CD4-positive, alpha-beta T cell (primary cell): Measurements from ENCODE around the gene TAS1R3. TPM values are rescaled to one million over a fixed set of nuclear protein-coding genes. Genes with fewer than 3 reads are reported as not detected.

ENCODE experiments used
- ATAC-seq: fragments of 200-7000 bp; cut with Tn5 transposase; one replicate; pipeline ENCODE4 v1.10.0; 2022; ENCODE audit warnings: mild to moderate bottlenecking; ENCODE audit not compliant: poor library complexity
- CTCF ChIA-PET: fragments of 350-600 bp; sonication (Branson Sonifier 250); formaldehyde crosslinking; loops from one replicate; lab custom pipeline; 2021; ENCODE audit warnings: antibody characterized with exemption, inconsistent platforms; lab: Charles Lee
- POLR2A ChIA-PET: fragments of 350-600 bp; sonication (Branson Sonifier 250); formaldehyde crosslinking; loops from one replicate; lab custom pipeline; 2021; ENCODE audit warnings: antibody characterized with exemption, inconsistent platforms; lab: Charles Lee
- DNase-seq, 14 experiments: peaks; one replicate each; pipeline ENCODE4 v3.0.0-alpha.2; 2013 to 2020; ENCODE audit warnings: mixed read lengths in 2 of 14
- H3K27ac ChIP-seq, 2 donors: one replicate each; pipeline versions ENCODE4 v1.5.1 to v1.7.0; 2013; ENCODE audit warnings: low read length in 2 of 2, low read depth in 1 of 2, mild to moderate bottlenecking in 1 of 2
- H3K27me3 ChIP-seq, 2 experiments: 1 replicate in 1 of 2; 2 replicates in 1 of 2; pipeline versions ENCODE4 v1.6.1 to v1.7.0; 2013; ENCODE audit warnings: low read length in 2 of 2, control low read depth in 1 of 2, mild to moderate bottlenecking in 1 of 2, moderate library complexity in 1 of 2; ENCODE audit not compliant: insufficient read depth in 2 of 2, control insufficient read depth in 1 of 2
- H3K36me3 ChIP-seq: one replicate; pipeline ENCODE4 v1.6.1; 2013; ENCODE audit warnings: low read length, control low read depth; ENCODE audit not compliant: insufficient read depth
- H3K4me1 ChIP-seq: one replicate; pipeline ENCODE4 v1.6.1; 2013; ENCODE audit warnings: low read length, control low read depth; ENCODE audit not compliant: insufficient read depth
- H3K4me3 ChIP-seq: one replicate; pipeline ENCODE4 v1.5.1; 2013; ENCODE audit warnings: mild to moderate bottlenecking, low read length, moderate library complexity
- H3K9me3 ChIP-seq, 2 experiments: 1 replicate in 1 of 2; 2 replicates in 1 of 2; pipeline versions ENCODE4 v1.6.1 to v1.7.0; 2013; ENCODE audit warnings: low read length in 2 of 2, mild to moderate bottlenecking in 2 of 2, control low read depth in 1 of 2, moderate library complexity in 1 of 2; ENCODE audit not compliant: control insufficient read depth in 1 of 2, insufficient read depth in 1 of 2
- H3K27ac Mint-ChIP-seq: one replicate; pipeline ENCODE4 v1.8.0; 2020; ENCODE audit warnings: mixed read lengths
- H3K27me3 Mint-ChIP-seq: one replicate; pipeline ENCODE4 v1.8.0; 2021; ENCODE audit warnings: mixed read lengths
- H3K36me3 Mint-ChIP-seq: one replicate; pipeline ENCODE4 v1.8.0; 2021; ENCODE audit warnings: low read depth, mixed read lengths
- H3K4me1 Mint-ChIP-seq: one replicate; pipeline ENCODE4 v1.8.0; 2021; ENCODE audit warnings: low read depth, mixed read lengths
- H3K4me3 Mint-ChIP-seq: one replicate; pipeline ENCODE4 v1.8.0; 2020; ENCODE audit warnings: mild to moderate bottlenecking, mixed read lengths
- H3K9me3 Mint-ChIP-seq: one replicate; pipeline ENCODE4 v1.8.0; 2020; ENCODE audit warnings: mixed read lengths
- intact Hi-C, 2 experiments: fragments of 100-400 bp; cut with DNase I in 1 of 2; cut with micrococcal nuclease in 1 of 2; formaldehyde crosslinking; loops; one replicate each; pipeline versions ENCODE4 v1.15.1 to v1.9.0; 2023 to 2025; cut with DNase I, micrococcal nuclease
- total RNA-seq, 174 experiments: library from RNA in 2 of 174; stranded (reverse) in 2 of 174; gene quantifications; one replicate each; pipeline ENCODE4 v1.2.3 and lab custom pipeline; 2021 to 2026
- TF ChIP-seq, protein P1 (sequence below): fragments of 200-600 bp; IDR thresholded peaks from one replicate; pipeline ENCODE4 v1.8.0; 2022; ENCODE audit warnings: antibody characterized with exemption, mild to moderate bottlenecking

The TAS1R3 gene
- total RNA-seq, 2 experiments from 2014 or later = 3.3 to 3.4 TPM

DNA sequence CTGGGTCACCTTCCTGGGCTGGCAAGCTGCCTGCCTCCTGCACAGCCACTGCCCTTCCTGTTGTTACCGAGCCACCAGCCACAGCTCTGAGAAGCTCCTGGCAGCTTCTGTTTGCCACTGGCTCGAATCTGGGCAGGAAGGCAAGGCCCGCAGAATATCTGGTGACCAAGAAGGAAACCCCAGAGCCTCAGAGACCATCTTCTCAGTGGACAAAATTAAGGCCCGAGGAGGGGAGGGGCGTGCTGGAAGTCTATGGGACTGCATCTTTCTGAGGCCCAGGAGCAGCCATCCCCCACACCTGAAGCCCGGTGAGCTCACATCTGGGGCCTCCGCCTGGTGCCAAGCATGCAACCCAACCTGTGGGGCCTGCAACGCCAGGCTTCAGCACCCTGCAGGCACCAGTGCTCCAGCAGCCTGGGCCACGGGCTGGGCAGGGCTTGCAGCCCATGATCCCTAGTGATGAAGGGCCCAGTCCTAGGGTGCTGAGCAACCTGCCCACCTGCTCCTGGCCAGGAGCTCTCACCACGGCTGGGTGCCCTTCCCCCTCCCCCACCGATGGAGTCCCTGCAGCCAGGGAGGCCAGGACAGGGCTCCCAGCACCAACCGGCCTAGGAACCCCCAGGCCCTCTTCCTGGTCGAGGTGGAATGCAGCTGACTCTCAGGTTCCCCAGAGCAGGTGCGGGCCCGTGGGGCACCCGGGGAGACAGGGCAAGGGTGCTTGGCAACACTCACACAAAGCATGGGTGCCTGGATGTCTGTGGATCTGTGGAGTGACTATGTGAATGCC lies 5.6 kb upstream of the TAS1R3 start:
- peak overlapping the region; percentile 69 for H3K4me3 ChIP-seq
- peak in 1 of 14 experiments; percentile 11 for DNase-seq
- peak overlapping the region; percentile 74 for H3K27ac Mint-ChIP-seq
- peak overlapping the region; percentile 61 to 70 for H3K27ac ChIP-seq
- no peaks in the 10 kb centered on the region for H3K27me3 ChIP-seq
- ATAC-seq = peak; percentile 5
- peaks cover 55% of the 10 kb centered on the region for H3K4me1 ChIP-seq
- POLR2A ChIA-PET = interaction anchor here (0.9 to 1.0 kb wide), 2 partner anchors 16 to 50 kb away, joined by 4 to 6 read pairs; partner anchors contain the start of gene AURKAIP1
- CTCF ChIA-PET = no interaction called here
- H3K27me3 Mint-ChIP-seq = no peaks in the 10 kb centered on the region
- intact Hi-C loops = loop anchor here (1.0 to 2.0 kb wide), 2 partner anchors 22 to 23 kb away; partner anchors contain the start of gene DVL1 (in 1 of the 2)
- H3K9me3 ChIP-seq = peaks cover 0 to 4% of the 10 kb centered on the region in 2 experiments
- peaks cover 28% of the 10 kb centered on the region for H3K4me1 Mint-ChIP-seq
- H3K36me3 ChIP-seq = peaks cover 26% of the 10 kb centered on the region
- H3K9me3 Mint-ChIP-seq = no peaks in the 10 kb centered on the region
- TF ChIP-seq, protein P1, sequence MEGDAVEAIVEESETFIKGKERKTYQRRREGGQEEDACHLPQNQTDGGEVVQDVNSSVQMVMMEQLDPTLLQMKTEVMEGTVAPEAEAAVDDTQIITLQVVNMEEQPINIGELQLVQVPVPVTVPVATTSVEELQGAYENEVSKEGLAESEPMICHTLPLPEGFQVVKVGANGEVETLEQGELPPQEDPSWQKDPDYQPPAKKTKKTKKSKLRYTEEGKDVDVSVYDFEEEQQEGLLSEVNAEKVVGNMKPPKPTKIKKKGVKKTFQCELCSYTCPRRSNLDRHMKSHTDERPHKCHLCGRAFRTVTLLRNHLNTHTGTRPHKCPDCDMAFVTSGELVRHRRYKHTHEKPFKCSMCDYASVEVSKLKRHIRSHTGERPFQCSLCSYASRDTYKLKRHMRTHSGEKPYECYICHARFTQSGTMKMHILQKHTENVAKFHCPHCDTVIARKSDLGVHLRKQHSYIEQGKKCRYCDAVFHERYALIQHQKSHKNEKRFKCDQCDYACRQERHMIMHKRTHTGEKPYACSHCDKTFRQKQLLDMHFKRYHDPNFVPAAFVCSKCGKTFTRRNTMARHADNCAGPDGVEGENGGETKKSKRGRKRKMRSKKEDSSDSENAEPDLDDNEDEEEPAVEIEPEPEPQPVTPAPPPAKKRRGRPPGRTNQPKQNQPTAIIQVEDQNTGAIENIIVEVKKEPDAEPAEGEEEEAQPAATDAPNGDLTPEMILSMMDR = no peak
- peak overlapping the region; percentile 80 for H3K4me3 Mint-ChIP-seq
- peaks cover 10% of the 10 kb centered on the region for H3K36me3 Mint-ChIP-seq

DNA sequence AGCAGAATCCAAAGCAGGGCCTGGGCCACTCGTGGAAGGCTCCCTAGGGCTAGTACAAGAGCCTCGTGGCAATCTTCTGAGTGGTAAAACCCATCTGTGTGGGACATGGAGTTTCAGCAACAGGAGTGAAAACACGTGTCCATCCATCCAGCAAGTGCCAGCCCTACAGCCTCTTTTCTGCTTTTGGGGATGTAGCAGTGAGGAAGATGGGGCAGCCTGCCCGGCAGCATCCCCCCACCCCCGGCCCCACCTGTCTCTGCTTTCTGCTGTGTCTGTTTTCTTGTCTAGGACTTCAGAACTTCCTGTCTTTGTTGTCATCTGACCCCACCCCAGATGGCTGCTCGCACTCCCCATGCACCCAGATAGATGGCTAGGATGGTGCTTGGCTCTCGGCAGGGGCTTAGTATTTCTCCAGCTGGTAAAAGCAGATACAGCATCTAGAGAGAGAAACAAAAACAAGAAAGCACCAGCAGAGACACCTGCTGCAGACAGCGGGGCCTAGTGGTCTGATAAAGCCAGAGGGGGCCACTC lies 4.9 kb upstream of the TAS1R3 start:
- Mint-ChIP-seq H3K27me3 (no peaks in the 10 kb centered on the region), H3K27ac (peak overlapping the region; percentile 74), H3K9me3 (no peaks in the 10 kb centered on the region), H3K4me1 (peaks cover 28% of the 10 kb centered on the region), H3K4me3 (peak overlapping the region; percentile 80), H3K36me3 (peaks cover 10% of the 10 kb centered on the region)
- Histone ChIP-seq H3K4me1 (peaks cover 50% of the 10 kb centered on the region), H3K36me3 (peaks cover 21% of the 10 kb centered on the region), H3K9me3 (peaks cover 0 to 4% of the 10 kb centered on the region in 2 experiments), H3K4me3 (peak overlapping the region; percentile 69), H3K27me3 (no peaks in the 10 kb centered on the region), H3K27ac (no peak overlapping the region)
- ATAC-seq (no peak), DNase-seq (no peak)
- ChIA-PET CTCF (no interaction called here), POLR2A (interaction anchor here (1.0 kb wide), 2 partner anchors 46 to 49 kb away, joined by 3 to 6 read pairs; partner anchors contain the start of gene AURKAIP1)
- intact Hi-C loops = no loop called here
- TF ChIP-seq, protein P1 = no peak

DNA sequence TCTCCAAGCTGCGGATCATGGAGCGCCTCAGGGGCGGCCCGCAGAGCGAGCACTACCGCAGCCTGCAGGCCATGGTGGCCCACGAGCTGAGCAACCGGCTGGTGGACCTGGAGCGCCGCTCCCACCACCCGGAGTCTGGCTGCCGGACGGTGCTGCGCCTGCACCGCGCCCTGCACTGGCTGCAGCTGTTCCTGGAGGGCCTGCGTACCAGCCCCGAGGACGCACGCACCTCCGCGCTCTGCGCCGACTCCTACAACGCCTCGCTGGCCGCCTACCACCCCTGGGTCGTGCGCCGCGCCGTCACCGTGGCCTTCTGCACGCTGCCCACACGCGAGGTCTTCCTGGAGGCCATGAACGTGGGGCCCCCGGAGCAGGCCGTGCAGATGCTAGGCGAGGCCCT lies 3.8 kb upstream of the TAS1R3 start:
- Histone ChIP-seq H3K4me1 (peaks cover 38% of the 10 kb centered on the region), H3K4me3 (no peak overlapping the region), H3K9me3 (no peaks in the 10 kb centered on the region), H3K27me3 (no peaks in the 10 kb centered on the region), H3K36me3 (peaks cover 14% of the 10 kb centered on the region), H3K27ac (no peak overlapping the region)
- no peaks in the 10 kb centered on the region for H3K9me3 Mint-ChIP-seq
- no peaks in the 10 kb centered on the region for H3K27me3 Mint-ChIP-seq
- ChIA-PET CTCF (no interaction called here), POLR2A (interaction anchor here (1.0 kb wide), 1 partner anchor 45 kb away, joined by 3 read pairs; no protein-coding TSS in a partner anchor)
- no peak for DNase-seq
- peak overlapping the region; percentile 51 for H3K4me3 Mint-ChIP-seq
- TF ChIP-seq, protein P1 = no peak
- H3K27ac Mint-ChIP-seq = no peak overlapping the region
- H3K36me3 Mint-ChIP-seq = peaks cover 10% of the 10 kb centered on the region
- no peak for ATAC-seq
- peaks cover 28% of the 10 kb centered on the region for H3K4me1 Mint-ChIP-seq
- intact Hi-C loops = no loop called here
